SK-N-SH (cell line): ENCODE results near the gene ELMO1. TPM values are rescaled to one million over a fixed set of nuclear protein-coding genes. Genes with fewer than 3 reads are reported as not detected.

Experiments used
- CTCF ChIA-PET: fragments of 300-600, 350-600 bp; formaldehyde crosslinking; extraction: SDS; loops from one replicate; lab custom pipeline; 2021; lab: Yijun Ruan, JAX
- POLR2A ChIA-PET: fragments of 350-600 bp; sonication (Branson Sonifier 250); formaldehyde crosslinking; extraction: SDS; loops from one replicate; lab custom pipeline; 2020; ENCODE audit warnings: antibody characterized with exemption, inconsistent platforms; lab: Yijun Ruan, JAX
- DNase-seq: peaks from one replicate; pipeline ENCODE4 v3.0.0; 2012
- H2AFZ ChIP-seq: fragments of 200-600 bp; sonication (generic); 2 replicates; pipeline ENCODE4 v1.8.1; 2016; ENCODE audit warnings: antibody characterized with exemption, mild to moderate bottlenecking, low read depth
- H3F3A ChIP-seq: fragments of 200-600 bp; sonication (generic); replicated peaks from 2 replicates; pipeline ENCODE3; 2016; ENCODE audit warnings: antibody characterized with exemption, mild to moderate bottlenecking; ENCODE audit not compliant: insufficient read depth
- H3K27ac ChIP-seq, 2 experiments: fragments of 200-500 bp in 1 of 2; fragments of 200-600 bp in 1 of 2; sonication (Bioruptor generic) in 1 of 2; sonication (generic), shearing (Covaris generic) in 1 of 2; 2 replicates each; pipeline versions ENCODE4 v1.5.1 to v1.6.1; 2014 to 2016; ENCODE audit warnings: low read depth in 2 of 2, inconsistent platforms in 1 of 2, low read length in 1 of 2, mild to moderate bottlenecking in 1 of 2, mixed read lengths in 1 of 2
- H3K27me3 ChIP-seq: fragments of 200-600 bp; sonication (generic), shearing (Covaris generic); 2 replicates; pipeline ENCODE4 v1.6.1; 2016; ENCODE audit warnings: mixed run types; ENCODE audit not compliant: insufficient read depth
- H3K36me3 ChIP-seq, 2 experiments: fragments of 200-500 bp in 1 of 2; fragments of 200-600 bp in 1 of 2; sonication (Bioruptor generic) in 1 of 2; sonication (generic) in 1 of 2; replicated peaks in 1 of 2; 2 replicates each; pipeline versions ENCODE3 to v1.5.1; 2014 to 2016; ENCODE audit warnings: low read length in 1 of 2, mild to moderate bottlenecking in 1 of 2; ENCODE audit not compliant: insufficient read depth in 2 of 2, control insufficient read depth in 1 of 2
- H3K4me1 ChIP-seq, 2 experiments: fragments of 200-500 bp in 1 of 2; fragments of 200-600 bp in 1 of 2; sonication (Bioruptor generic) in 1 of 2; sonication (generic), shearing (Covaris generic) in 1 of 2; 2 replicates each; pipeline versions ENCODE4 v1.5.1 to v1.6.1; 2014 to 2016; ENCODE audit warnings: low read depth in 1 of 2, low read length in 1 of 2, mixed run types in 1 of 2; ENCODE audit not compliant: insufficient read depth in 2 of 2, control insufficient read depth in 1 of 2
- H3K4me2 ChIP-seq: fragments of 200-600 bp; sonication (generic), shearing (Covaris generic); 2 replicates; pipeline ENCODE4 v1.6.1; 2017; ENCODE audit warnings: mixed run types
- H3K4me3 ChIP-seq, 2 experiments: fragments of 200-500 bp in 1 of 2; fragments of 200-600 bp in 1 of 2; sonication (Bioruptor generic) in 1 of 2; sonication (generic), shearing (Covaris generic) in 1 of 2; 2 replicates each; pipeline versions ENCODE4 v1.5.1 to v1.8.1; 2014 to 2016; ENCODE audit warnings: low read depth in 2 of 2, inconsistent platforms in 1 of 2, low read length in 1 of 2, mild to moderate bottlenecking in 1 of 2, mixed read lengths in 1 of 2, moderate library complexity in 1 of 2
- H3K79me2 ChIP-seq: fragments of 200-600 bp; sonication (generic); 2 replicates; pipeline ENCODE4 v1.8.1; 2017; ENCODE audit warnings: mild to moderate bottlenecking; ENCODE audit not compliant: insufficient read depth
- H3K9ac ChIP-seq: fragments of 200-600 bp; sonication (generic); 2 replicates; pipeline ENCODE4 v1.6.1; 2017; ENCODE audit warnings: mixed run types
- H3K9me2 ChIP-seq: fragments of 200-600 bp; sonication (generic); 2 replicates; pipeline ENCODE4 v1.6.1; 2017; ENCODE audit warnings: mixed run types
- H3K9me3 ChIP-seq: fragments of 200-600 bp; sonication (generic); 2 replicates; pipeline ENCODE4 v1.6.1; 2017; ENCODE audit warnings: mixed run types, mild to moderate bottlenecking, moderate library complexity
- H4K20me1 ChIP-seq: fragments of 200-600 bp; sonication (generic); 2 replicates; pipeline ENCODE4 v1.6.1; 2017; ENCODE audit warnings: mild to moderate bottlenecking, mixed run types; ENCODE audit not compliant: insufficient read depth
- CTCF ChIP-seq: fragments of 200-600 bp; sonication (generic); IDR thresholded peaks from 2 replicates; pipeline ENCODE4 v1.6.1; 2017; ENCODE audit warnings: antibody characterized with exemption, mild to moderate bottlenecking, moderate library complexity
- EZH2phosphoT487 ChIP-seq: fragments of 200-600 bp; sonication (generic); IDR thresholded peaks from 2 replicates; pipeline ENCODE4 v1.6.1; 2017; ENCODE audit warnings: low read depth, mixed run types, mild to moderate bottlenecking, antibody characterized with exemption, moderate library complexity, borderline replicate concordance
- JUND ChIP-seq: IDR thresholded peaks from 2 replicates; pipeline ENCODE4 v1.4.0; 2012
- MAX ChIP-seq: IDR thresholded peaks from 2 replicates; pipeline ENCODE4 v1.4.0; 2012; ENCODE audit warnings: low read depth
- MXI1 ChIP-seq: IDR thresholded peaks from 2 replicates; pipeline ENCODE4 v1.6.1; 2012; ENCODE audit warnings: mild to moderate bottlenecking, low read depth, low read length, improper control_type of control experiment
- POLR2AphosphoS5 ChIP-seq: IDR thresholded peaks from 2 replicates; pipeline ENCODE4 v1.6.1; 2012; ENCODE audit warnings: low read depth, low read length
- RAD21 ChIP-seq: IDR thresholded peaks from 2 replicates; pipeline ENCODE4 v1.6.1; 2012; ENCODE audit warnings: mild to moderate bottlenecking, low read length
- SMC3 ChIP-seq: IDR thresholded peaks from 2 replicates; pipeline ENCODE4 v1.6.1; 2012; ENCODE audit warnings: low read depth, low read length, improper control_type of control experiment
- TEAD4 ChIP-seq: IDR thresholded peaks from 2 replicates; pipeline ENCODE4 v1.4.0; 2012; ENCODE audit warnings: mild to moderate bottlenecking, borderline replicate concordance; ENCODE audit not compliant: insufficient read depth
- WGBS: methylation state at CpG from one replicate; pipeline ENCODE4 v1.1.6; 2017; ENCODE audit warnings: low lambda C conversion rate; 5-methylcytosine and 5-hydroxymethylcytosine counted together
- polyA plus RNA-seq, 3 experiments: library from polyadenylated mRNA; depleted of rRNA; stranded (reverse); fragments of >200 nt; gene quantifications; 2 replicates each; pipeline ENCODE4 v1.2.3, GENCODE V29; 2012

ELMO1 gene
- polyA plus RNA-seq, 1 of the 3 experiments (the other 2 are of a cell fraction): 0.64 TPM

DNA sequence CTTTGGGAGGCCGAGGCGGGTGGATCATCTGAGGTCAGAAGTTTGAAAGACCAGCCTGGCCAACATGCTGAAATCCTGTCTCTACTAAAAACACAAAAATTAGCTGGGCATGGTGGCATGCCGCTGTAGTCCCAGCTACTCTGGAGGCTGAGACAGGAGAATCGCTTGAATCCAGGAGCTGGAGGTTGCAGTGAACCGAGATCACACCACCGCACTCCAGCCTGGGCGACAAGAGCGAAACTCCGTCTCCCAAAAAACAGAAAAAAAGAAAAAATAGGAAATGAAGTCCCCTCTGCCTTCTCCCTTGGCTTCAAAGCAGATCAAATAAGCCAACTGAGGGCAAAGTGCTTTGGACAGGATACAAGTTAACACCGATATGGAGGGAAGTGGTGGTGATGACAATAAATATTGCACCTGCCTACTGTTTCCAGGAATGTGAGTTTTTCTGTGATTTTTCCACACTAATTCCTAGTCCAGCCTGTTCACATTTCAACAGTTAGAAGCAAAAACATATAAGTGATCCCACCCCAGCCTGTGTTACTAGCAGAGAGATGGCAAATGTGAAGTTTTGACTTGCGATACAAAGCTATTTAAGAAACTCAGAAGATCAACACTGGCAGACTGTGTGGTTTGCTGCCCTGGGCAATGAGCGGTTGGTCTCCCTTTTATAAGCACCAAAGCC is 433.2 kb downstream of the ELMO1 start:
- ChIA-PET CTCF (interaction anchor here (0.7 to 2.7 kb wide), 7 partner anchors 10 to 528 kb away, joined by 3 to 14 read pairs (median 3); no protein-coding TSS in a partner anchor), POLR2A (no interaction called here)
- Histone ChIP-seq H3K27me3 (peaks cover 14% of the 10 kb centered on the region), H3K9me3 (no peaks in the 10 kb centered on the region), H3K9me2 (no peaks in the 10 kb centered on the region), H3K4me3 (no peak overlapping the region), H2AFZ (no peak overlapping the region), H3K4me2 (no peak overlapping the region), H4K20me1 (no peaks in the 10 kb centered on the region), H3K27ac (no peak overlapping the region), H3F3A (no peaks in the 10 kb centered on the region), H3K36me3 (no peaks in the 10 kb centered on the region), H3K4me1 (peaks cover 0 to 12% of the 10 kb centered on the region in 2 experiments; a peak in 2 of 4 replicates), H3K9ac (no peak overlapping the region), H3K79me2 (no peaks in the 10 kb centered on the region)
- no peak for DNase-seq
- no peak for TF ChIP-seq POLR2AphosphoS5
- TF ChIP-seq EZH2phosphoT487: no peak
- no peak for TF ChIP-seq CTCF
- no peak for TF ChIP-seq MXI1
- TF ChIP-seq MAX: no peak
- TF ChIP-seq TEAD4: no peak
- no peak for TF ChIP-seq JUND
- no peak for TF ChIP-seq RAD21
- TF ChIP-seq SMC3: no peak
- WGBS: 75% methylated on average over 12 of the region's 12 CpGs

GRCh38 chr7:37013771-37014170 is 434.9 kb downstream of the ELMO1 start:
- Histone ChIP-seq H2AFZ (no peak overlapping the region), H3K79me2 (no peaks in the 10 kb centered on the region), H3F3A (no peaks in the 10 kb centered on the region)
- TF ChIP-seq EZH2phosphoT487: no peak
- TF ChIP-seq, all 33 proteins: peak for 0
- Histone ChIP-seq H3K9me3 (no peaks in the 10 kb centered on the region), H3K9me2 (no peaks in the 10 kb centered on the region), H3K4me2 (no peak overlapping the region), H3K9ac (no peak overlapping the region), H3K36me3 (no peaks in the 10 kb centered on the region), H3K27ac (no peak overlapping the region), H4K20me1 (no peaks in the 10 kb centered on the region), H3K4me1 (peaks cover 0 to 26% of the 10 kb centered on the region in 2 experiments; a peak in 2 of 4 replicates), H3K4me3 (no peak overlapping the region), H3K27me3 (peaks cover 30% of the 10 kb centered on the region)
- WGBS: 51% methylated on average over 4 of the region's 4 CpGs
- ChIA-PET CTCF (interaction anchor here (0.7 to 3.1 kb wide), 7 partner anchors 8 to 168 kb away, joined by 3 to 10 read pairs (median 4); no protein-coding TSS in a partner anchor), POLR2A (no interaction called here)
- no peak for DNase-seq
